Measurements from ENCODE around the gene KLRG1. TPM values are rescaled to one million over a fixed set of nuclear protein-coding genes. Genes with fewer than 3 reads are reported as not detected.

KLRG1 gene
- polyA plus RNA-seq, 2 of the 4 experiments (the other 2 are of a cell fraction), result 5.1 to 9.4 TPM

DNA sequence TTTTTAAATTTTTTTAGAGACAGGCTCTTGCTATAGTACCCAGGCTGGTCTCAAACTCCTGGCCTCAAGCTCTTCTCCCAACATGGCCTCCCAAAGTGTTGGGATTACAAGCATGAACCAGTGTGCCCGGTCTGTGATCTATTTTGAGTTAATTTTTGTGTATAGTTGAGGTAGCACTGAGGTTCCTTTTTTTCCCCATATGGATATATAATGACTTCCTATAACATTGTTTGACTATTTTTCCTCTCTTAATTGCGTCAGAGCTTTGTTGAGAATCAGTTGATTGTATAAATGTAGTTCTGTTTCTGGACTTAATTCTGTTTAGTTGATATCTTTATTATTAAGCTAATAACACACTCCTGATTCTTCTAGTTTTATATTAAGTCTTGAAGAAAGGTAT is 31.3 kb upstream of the KLRG1 start:
- POLR2A ChIA-PET, result no interaction called here
- no peak for ATAC-seq

DNA sequence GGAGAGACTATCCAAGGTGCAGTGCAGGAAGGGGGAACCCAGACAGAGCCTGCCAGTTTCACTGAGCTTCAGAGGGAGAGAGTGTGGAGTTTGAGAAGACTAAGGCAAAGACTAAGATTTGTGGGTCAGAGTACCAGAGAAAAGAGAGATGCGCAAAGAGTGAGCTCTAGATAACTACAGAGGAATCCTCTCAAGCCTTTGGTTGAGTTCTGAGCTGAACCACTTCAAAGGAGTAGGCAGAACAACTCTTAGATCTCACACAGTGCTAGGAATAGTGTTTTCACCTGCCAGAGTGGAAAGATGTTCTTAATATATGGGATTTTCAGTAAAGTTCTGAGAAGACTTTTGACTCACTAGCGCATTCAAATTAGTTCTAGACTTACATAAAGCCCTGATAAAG is 29.2 kb upstream of the KLRG1 start:
- WGBS (ENCODE audit: missing lambda C conversion rate), result 93% methylated on average over 2 of the region's 2 CpGs
- Histone ChIP-seq H3K27ac (no peak overlapping the region), H3K4me2 (no peak overlapping the region), H3K4me3 (no peak overlapping the region), H3K9me3 (0 out of 3 replicates have a peak, but pooled peaks cover 4% of the 10 kb centered on the region), H3K4me1 (no peaks in the 10 kb centered on the region)
- POLR2A ChIA-PET, result no interaction called here
- no peak for ATAC-seq
- CTCF ChIA-PET, result interaction anchor here (0.9 kb wide), 1 partner anchor 70 kb away, joined by 3 read pairs; no protein-coding TSS in a partner anchor
- no peak for FAIRE-seq
- TF ChIP-seq, protein P1, sequence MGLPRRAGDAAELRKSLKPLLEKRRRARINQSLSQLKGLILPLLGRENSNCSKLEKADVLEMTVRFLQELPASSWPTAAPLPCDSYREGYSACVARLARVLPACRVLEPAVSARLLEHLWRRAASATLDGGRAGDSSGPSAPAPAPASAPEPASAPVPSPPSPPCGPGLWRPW (IDR thresholded peaks at IDR 0.05), result no peak
- TF ChIP-seq HEYL (CRISPR knock-in tag; IDR thresholded peaks at IDR 0.05), result no peak
- no peak for TF ChIP-seq ESRRA (IDR thresholded peaks at IDR 0.05; ENCODE audit: borderline replicate concordance, low read length)
- no peak for TF ChIP-seq MYC (IDR thresholded peaks at IDR 0.05; ENCODE audit: borderline replicate concordance, low read length)
- no peak for TF ChIP-seq KDM1A (IDR thresholded peaks at IDR 0.05; ENCODE audit: low read depth)
- no peak for TF ChIP-seq NPAS2 (CRISPR knock-in tag; IDR thresholded peaks at IDR 0.05; ENCODE audit: borderline replicate concordance)
- TF ChIP-seq, protein P2, sequence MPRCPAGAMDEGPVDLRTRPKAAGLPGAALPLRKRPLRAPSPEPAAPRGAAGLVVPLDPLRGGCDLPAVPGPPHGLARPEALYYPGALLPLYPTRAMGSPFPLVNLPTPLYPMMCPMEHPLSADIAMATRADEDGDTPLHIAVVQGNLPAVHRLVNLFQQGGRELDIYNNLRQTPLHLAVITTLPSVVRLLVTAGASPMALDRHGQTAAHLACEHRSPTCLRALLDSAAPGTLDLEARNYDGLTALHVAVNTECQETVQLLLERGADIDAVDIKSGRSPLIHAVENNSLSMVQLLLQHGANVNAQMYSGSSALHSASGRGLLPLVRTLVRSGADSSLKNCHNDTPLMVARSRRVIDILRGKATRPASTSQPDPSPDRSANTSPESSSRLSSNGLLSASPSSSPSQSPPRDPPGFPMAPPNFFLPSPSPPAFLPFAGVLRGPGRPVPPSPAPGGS (IDR thresholded peaks at IDR 0.05), result no peak
- TF ChIP-seq, protein P3, sequence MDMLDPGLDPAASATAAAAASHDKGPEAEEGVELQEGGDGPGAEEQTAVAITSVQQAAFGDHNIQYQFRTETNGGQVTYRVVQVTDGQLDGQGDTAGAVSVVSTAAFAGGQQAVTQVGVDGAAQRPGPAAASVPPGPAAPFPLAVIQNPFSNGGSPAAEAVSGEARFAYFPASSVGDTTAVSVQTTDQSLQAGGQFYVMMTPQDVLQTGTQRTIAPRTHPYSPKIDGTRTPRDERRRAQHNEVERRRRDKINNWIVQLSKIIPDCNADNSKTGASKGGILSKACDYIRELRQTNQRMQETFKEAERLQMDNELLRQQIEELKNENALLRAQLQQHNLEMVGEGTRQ (IDR thresholded peaks at IDR 0.05), result no peak
- DNase-seq (ENCODE audit: low read depth in 1 of 2, low spot score in 1 of 2), result no peak

More for the DNA sequence above, 31.3 kb upstream of the KLRG1 start:
- H3K9me3 ChIP-seq, result 0 out of 3 replicates have a peak, but pooled peaks cover 4% of the 10 kb centered on the region
- WGBS (ENCODE audit: missing lambda C conversion rate), result 21% methylated on average over 2 of the region's 2 CpGs
- CTCF ChIA-PET, result interaction anchor here (1.3 to 1.5 kb wide), 2 partner anchors 9 to 91 kb away, joined by 5 read pairs; partner anchors contain the start of gene M6PR
- no peak for FAIRE-seq
- H3K4me2 ChIP-seq, result no peak overlapping the region
- DNase-seq (ENCODE audit: low read depth in 1 of 2, low spot score in 1 of 2), result no peak
- no peak for TF ChIP-seq RFX5 (IDR thresholded peaks at IDR 0.05)
- no peak for TF ChIP-seq POLR2AphosphoS2 (conservative IDR thresholded peaks at IDR 0.05; ENCODE audit: low read length)
- TF ChIP-seq PHF8 (IDR thresholded peaks at IDR 0.05; ENCODE audit: borderline replicate concordance, low read depth), result no peak
- TF ChIP-seq, protein P4, sequence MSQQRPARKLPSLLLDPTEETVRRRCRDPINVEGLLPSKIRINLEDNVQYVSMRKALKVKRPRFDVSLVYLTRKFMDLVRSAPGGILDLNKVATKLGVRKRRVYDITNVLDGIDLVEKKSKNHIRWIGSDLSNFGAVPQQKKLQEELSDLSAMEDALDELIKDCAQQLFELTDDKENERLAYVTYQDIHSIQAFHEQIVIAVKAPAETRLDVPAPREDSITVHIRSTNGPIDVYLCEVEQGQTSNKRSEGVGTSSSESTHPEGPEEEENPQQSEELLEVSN (IDR thresholded peaks at IDR 0.05; ENCODE audit: borderline replicate concordance, low read depth), result no peak
- TF ChIP-seq FOXS1 (CRISPR knock-in tag; IDR thresholded peaks at IDR 0.05), result no peak
- TF ChIP-seq, protein P5, sequence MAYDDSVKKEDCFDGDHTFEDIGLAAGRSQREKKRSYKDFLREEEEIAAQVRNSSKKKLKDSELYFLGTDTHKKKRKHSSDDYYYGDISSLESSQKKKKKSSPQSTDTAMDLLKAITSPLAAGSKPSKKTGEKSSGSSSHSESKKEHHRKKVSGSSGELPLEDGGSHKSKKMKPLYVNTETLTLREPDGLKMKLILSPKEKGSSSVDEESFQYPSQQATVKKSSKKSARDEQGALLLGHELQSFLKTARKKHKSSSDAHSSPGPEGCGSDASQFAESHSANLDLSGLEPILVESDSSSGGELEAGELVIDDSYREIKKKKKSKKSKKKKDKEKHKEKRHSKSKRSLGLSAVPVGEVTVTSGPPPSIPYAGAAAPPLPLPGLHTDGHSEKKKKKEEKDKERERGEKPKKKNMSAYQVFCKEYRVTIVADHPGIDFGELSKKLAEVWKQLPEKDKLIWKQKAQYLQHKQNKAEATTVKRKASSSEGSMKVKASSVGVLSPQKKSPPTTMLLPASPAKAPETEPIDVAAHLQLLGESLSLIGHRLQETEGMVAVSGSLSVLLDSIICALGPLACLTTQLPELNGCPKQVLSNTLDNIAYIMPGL (CRISPR knock-in tag; IDR thresholded peaks at IDR 0.05; ENCODE audit: borderline replicate concordance), result no peak
- TF ChIP-seq HOXB5 (CRISPR knock-in tag; IDR thresholded peaks at IDR 0.05), result no peak
- TF ChIP-seq ZSCAN20 (CRISPR knock-in tag; IDR thresholded peaks at IDR 0.05), result no peak
- TF ChIP-seq, protein P6, sequence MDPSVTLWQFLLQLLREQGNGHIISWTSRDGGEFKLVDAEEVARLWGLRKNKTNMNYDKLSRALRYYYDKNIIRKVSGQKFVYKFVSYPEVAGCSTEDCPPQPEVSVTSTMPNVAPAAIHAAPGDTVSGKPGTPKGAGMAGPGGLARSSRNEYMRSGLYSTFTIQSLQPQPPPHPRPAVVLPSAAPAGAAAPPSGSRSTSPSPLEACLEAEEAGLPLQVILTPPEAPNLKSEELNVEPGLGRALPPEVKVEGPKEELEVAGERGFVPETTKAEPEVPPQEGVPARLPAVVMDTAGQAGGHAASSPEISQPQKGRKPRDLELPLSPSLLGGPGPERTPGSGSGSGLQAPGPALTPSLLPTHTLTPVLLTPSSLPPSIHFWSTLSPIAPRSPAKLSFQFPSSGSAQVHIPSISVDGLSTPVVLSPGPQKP (IDR thresholded peaks at IDR 0.05; ENCODE audit: low read depth, low read length), result no peak
- TF ChIP-seq EHF (CRISPR knock-in tag; IDR thresholded peaks at IDR 0.05), result no peak
- no peak for TF ChIP-seq POLR2A (IDR thresholded peaks at IDR 0.05; ENCODE audit: low read length)
- H3K4me3 ChIP-seq, result no peak overlapping the region
- H3K27ac ChIP-seq, result no peak overlapping the region
- no peaks in the 10 kb centered on the region for H3K4me1 ChIP-seq
